Astrocyte of the cerebellum (primary cell): ENCODE measurements around the gene TUBGCP3.

Experiments
- DNase-seq: peaks from one replicate; pipeline ENCODE4 v3.0.0-alpha.2; 2011; ENCODE audit warnings: low read depth
- H3K4me3 ChIP-seq: 2 replicates; pipeline ENCODE4 v1.5.1; 2011; ENCODE audit warnings: mild to moderate bottlenecking, low read depth, low read length, moderate library complexity
- in situ Hi-C: cut with HindIII; loops from 2 replicates; pipeline ENCODE4 v1.10.0; 2017; ENCODE audit warnings: low sequenced_read_pairs
- TF ChIP-seq, protein P1 (sequence below): IDR thresholded peaks from 2 replicates; pipeline ENCODE4 v1.5.1; 2012; ENCODE audit warnings: low read length, low read depth, moderate library complexity, mild to moderate bottlenecking; ENCODE audit errors: missing control alignments

The TUBGCP3 gene

DNA sequence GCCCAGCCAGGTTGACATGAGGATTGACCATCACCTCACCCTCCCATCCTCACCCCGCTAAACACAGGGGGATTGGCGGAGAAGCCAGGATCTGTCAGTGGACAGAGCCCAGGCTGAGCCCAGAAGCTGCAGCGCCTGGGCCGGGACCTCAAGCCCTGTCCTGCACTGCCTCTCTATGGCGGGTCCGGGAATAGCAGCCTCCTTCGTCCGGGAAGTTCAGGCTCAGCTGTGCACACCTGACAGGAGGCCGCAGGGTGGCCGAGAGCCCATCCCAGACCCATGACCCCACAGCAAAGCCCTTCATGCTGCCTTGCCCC, 144.0 kb downstream of the TUBGCP3 start:
- in situ Hi-C loops, result no loop called here
- no peak overlapping the region for H3K4me3 ChIP-seq
- TF ChIP-seq, protein P1, sequence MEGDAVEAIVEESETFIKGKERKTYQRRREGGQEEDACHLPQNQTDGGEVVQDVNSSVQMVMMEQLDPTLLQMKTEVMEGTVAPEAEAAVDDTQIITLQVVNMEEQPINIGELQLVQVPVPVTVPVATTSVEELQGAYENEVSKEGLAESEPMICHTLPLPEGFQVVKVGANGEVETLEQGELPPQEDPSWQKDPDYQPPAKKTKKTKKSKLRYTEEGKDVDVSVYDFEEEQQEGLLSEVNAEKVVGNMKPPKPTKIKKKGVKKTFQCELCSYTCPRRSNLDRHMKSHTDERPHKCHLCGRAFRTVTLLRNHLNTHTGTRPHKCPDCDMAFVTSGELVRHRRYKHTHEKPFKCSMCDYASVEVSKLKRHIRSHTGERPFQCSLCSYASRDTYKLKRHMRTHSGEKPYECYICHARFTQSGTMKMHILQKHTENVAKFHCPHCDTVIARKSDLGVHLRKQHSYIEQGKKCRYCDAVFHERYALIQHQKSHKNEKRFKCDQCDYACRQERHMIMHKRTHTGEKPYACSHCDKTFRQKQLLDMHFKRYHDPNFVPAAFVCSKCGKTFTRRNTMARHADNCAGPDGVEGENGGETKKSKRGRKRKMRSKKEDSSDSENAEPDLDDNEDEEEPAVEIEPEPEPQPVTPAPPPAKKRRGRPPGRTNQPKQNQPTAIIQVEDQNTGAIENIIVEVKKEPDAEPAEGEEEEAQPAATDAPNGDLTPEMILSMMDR, result peak; percentile 92
- DNase-seq, result peak; percentile 19

- DNase-seq, result no peak
- in situ Hi-C loops, result no loop called here
- TF ChIP-seq, protein P1, result peak; percentile 42
- H3K4me3 ChIP-seq, result no peak overlapping the region
These were observed 144.6 kb downstream of the TUBGCP3 start for GRCh38 chr13:112443191-112443994.

GRCh38 chr13:112442483-112443090, 145.4 kb downstream of the TUBGCP3 start:
- H3K4me3 ChIP-seq, result no peak overlapping the region
- DNase-seq, result no peak
- in situ Hi-C loops, result no loop called here
- TF ChIP-seq, protein P1, result no peak

GRCh38 chr13:112441779-112442310, 146.1 kb downstream of the TUBGCP3 start:
- no peak overlapping the region for H3K4me3 ChIP-seq
- TF ChIP-seq, protein P1, result no peak
- no peak for DNase-seq
- in situ Hi-C loops, result no loop called here

DNA sequence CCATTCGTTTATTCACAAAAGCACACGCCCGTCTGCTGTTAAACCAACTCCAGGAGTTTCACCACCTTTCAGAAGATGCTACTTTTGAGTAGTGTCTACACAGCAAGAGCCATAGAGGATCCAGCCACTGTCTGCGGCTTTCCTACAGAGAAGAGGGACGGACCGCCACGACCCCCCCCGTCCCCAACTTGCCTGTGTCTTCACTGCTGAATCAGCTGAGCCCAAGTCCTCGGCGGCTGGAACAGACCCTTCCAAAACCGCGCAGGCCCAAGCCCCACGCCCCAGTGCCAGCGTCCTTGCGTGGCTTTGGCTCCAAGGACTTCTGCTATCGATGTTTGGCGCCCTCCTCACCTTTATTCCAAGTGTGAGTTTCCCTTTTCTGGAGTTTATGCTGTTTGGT, 146.7 kb downstream of the TUBGCP3 start:
- in situ Hi-C loops, result no loop called here
- DNase-seq, result no peak
- TF ChIP-seq, protein P1, result no peak
- no peak overlapping the region for H3K4me3 ChIP-seq

GRCh38 chr13:112438515-112438914, 149.4 kb downstream of the TUBGCP3 start:
- no peak for DNase-seq
- no peak overlapping the region for H3K4me3 ChIP-seq
- in situ Hi-C loops, result no loop called here
- TF ChIP-seq, protein P1, result no peak
